Heart left ventricle (tissue), 13 donors: ENCODE measurements around the gene PRDM16.

Experiments used
- CTCF ChIP-seq, 12 donors: fragments of 200-600 bp; sonication (generic) in 4 of 12; IDR thresholded peaks; one replicate each; pipeline versions ENCODE4 v1.5.0 to v1.8.0; 2018 to 2022; ENCODE audit warnings: antibody characterized with exemption in 12 of 12, mild to moderate bottlenecking in 5 of 12
- POLR2A ChIP-seq, 2 donors: fragments of 450-650 bp; IDR thresholded peaks; one replicate each; pipeline ENCODE4 v1.6.1; 2017; ENCODE audit warnings: antibody characterized with exemption in 2 of 2, mild to moderate bottlenecking in 2 of 2, moderate library complexity in 2 of 2
- donor health status: ischemic (EF 13 %, LVEDD 7.1; RV severe dilation, severe dysfunction).
- donor health status: DM: no; HTN: yes; CAD: no.
- donor health status: DM: no; HTN: no; CAD: no.
- donor health status: ischemic (EF 25% LVEDD 6.9; RV normal size, moderate dysfunction).
- donor health status: ischemic (EF 25% LVEDD 5.7; RV mildly dilated, moderate dysfunction).
- donor health status: ischemic (EF 35%, LVEDD 5.7; RV mildly dilated, moderate dysfunction).
- donor health status: nonischemic (EF 11% LVEDD 7.7; RV severe dilation, severe dysfunction).
- donor health status: DM: yes; HTN: yes; CAD: no.
- donor health status: PGD.
- donor health status: ischemic (EF 29% LVEDD 5.4; RV normal size, mild dysfunction).
- donor health status: nonischemic (EF 23%, LVEDD 6.1; RV moderate dilation, normal function).

- TF ChIP-seq POLR2A (IDR thresholded peaks at IDR 0.05) (no peak), CTCF (IDR thresholded peaks at IDR 0.05) (no peak)
These were observed 193.1 kb downstream of the PRDM16 start for GRCh38 chr1:3261969-3262579.
